Raji (cell line): Measurements from ENCODE around the gene SCG2.

Experiments used
- POLR2A ChIP-seq: IDR thresholded peaks from 2 replicates; pipeline ENCODE4 v1.6.1; 2011; ENCODE audit warnings: low read depth, low read length, control low read depth; ENCODE audit not compliant: insufficient read depth

SCG2 gene

GRCh38 chr2:223597076-223597475, 5.1 kb downstream of the SCG2 start:
- no peak for TF ChIP-seq POLR2A

DNA sequence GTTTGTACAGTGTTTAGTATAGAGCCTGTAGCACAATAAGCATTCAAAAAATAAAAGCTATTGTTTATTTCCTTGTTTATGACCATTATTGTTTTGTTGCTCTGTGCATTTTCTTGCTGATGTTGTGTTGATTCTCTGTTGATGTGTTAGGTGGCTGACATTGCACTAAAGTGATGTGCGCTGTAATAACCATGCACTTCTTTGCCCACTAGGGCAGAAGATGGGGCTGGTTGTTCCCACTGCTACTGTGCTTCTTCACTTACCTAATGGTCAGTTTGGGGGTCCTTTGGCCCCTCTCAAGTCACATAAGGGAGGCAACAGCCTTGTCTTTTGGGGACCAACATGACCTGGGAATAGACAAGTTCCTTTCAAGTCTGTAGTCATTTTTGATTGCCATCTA, 6.0 kb downstream of the SCG2 start:
- TF ChIP-seq POLR2A, result no peak

- no peak for TF ChIP-seq POLR2A
Observed at GRCh38 chr2:223594831-223595230, 7.3 kb downstream of the SCG2 start.

DNA sequence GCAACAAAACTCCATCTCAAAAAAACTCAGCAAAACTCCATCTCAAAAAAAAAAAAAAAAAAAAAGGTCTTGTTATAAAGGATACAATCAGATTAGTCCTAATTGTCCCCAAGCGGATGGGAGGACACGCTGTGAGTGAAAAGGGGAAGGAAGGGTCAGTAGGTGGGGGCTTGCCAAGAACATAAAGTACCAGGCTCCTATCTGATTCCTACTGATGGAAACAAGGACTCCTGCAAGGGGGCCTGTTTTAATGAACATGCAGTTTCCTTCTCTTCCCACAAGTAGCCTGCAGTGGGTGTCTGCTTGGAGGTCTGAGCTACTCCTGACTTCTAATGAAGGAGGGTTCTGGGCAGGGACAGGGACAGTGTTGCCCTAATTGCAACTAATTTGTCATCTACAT, 7.9 kb downstream of the SCG2 start:
- no peak for TF ChIP-seq POLR2A

- TF ChIP-seq POLR2A, result no peak
Observed at GRCh38 chr2:223591596-223591995, 10.6 kb downstream of the SCG2 start.

DNA sequence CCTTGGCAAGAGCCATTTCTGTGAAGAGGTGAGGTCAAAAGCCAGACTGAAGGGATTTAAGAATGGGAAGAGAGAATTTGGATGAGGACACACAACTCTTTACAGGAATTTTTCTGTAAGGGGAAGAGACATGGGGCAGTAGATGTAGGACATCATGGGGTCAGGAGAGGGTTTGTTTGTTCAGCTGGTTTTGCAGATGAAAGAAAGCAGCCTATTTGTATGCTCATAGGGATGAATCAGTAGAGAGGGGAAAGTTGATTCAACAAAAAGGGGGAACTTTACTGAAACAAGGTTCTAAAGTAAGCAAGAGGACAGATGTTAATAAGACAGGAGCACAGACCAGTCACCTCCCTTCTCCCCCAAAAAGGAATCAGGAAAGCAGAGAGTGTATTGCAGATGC, 11.2 kb downstream of the SCG2 start:
- TF ChIP-seq POLR2A, result no peak

DNA sequence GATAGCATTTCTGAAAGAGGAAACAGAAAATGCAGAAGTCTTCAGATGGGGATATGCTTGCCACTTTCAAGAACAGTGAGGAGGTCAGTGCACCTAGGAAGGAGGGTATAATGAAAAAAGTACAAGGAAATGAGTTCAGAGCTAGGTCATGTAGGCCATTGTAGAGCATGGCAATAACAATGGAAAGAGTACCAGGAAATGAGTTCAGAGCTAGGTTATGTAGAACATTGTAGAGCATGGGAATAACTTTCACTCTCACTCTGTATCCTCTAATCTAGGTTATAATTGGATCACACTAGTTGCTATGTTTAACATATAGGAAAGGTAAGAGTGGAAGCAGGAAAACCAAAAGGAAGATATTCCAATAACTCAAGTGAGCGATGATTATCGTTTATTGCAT, 12.3 kb downstream of the SCG2 start:
- no peak for TF ChIP-seq POLR2A

DNA sequence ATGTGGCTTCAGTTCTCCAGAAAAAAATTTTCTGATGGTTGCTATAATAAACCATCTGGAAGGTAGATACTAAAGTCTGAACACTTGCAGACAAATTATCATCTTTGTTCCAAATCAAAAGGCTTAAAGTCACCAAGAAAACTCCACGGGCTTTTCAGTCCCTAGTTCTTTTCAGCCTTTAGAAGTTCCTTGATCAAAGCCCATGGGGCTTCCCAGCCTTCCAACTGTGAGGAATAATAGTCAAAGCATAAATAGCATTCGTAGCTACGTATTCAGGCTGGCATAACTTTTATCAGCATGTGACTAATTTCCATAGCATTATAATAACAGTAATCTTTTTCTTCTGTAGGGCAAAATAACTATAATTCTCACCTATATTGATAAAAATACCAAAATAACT, 13.9 kb downstream of the SCG2 start:
- no peak for TF ChIP-seq POLR2A

GRCh38 chr2:223587301-223587700, 14.9 kb downstream of the SCG2 start:
- TF ChIP-seq POLR2A, result no peak

GRCh38 chr2:223586261-223586660, 15.9 kb downstream of the SCG2 start:
- TF ChIP-seq POLR2A, result no peak

DNA sequence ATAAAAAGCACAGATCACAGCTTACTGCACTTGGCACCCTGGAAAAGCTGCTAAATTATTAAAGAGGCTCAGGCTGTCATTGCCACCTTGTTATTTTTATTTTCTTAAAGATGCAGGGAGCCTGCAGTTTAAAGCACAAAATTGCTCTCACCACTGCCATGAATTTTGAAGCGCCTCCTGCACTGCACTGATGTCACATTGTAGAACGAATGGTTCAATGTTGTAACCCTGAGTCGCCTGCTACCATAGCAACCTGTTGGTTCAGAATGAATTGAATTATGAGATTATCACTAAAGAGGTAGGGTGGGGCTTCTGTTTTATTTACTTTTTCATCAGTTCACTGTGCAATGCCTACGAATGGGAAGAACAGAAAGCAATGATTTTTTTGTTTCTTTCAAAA, 16.5 kb downstream of the SCG2 start:
- TF ChIP-seq POLR2A, result no peak

GRCh38 chr2:223582001-223582400, 20.2 kb downstream of the SCG2 start:
- no peak for TF ChIP-seq POLR2A

DNA sequence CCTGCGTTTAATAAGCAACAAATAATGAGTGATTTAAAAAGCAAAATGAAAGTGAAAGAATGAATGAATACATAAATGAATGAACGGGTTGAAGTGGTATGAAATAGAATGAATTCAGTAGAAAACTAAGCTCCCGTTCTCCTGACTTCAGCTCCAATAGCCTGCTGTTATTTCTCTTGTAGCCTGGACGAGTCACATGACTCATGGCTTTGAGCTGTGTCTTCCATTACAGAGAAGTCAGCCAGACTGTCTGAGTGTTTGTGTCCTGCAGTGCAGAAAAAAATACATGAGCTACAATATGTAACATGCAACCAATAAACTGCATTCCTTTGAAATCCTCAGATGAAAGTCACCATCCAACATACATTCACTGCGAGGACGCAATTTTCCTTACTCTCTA, 21.2 kb downstream of the SCG2 start:
- TF ChIP-seq POLR2A, result no peak

DNA sequence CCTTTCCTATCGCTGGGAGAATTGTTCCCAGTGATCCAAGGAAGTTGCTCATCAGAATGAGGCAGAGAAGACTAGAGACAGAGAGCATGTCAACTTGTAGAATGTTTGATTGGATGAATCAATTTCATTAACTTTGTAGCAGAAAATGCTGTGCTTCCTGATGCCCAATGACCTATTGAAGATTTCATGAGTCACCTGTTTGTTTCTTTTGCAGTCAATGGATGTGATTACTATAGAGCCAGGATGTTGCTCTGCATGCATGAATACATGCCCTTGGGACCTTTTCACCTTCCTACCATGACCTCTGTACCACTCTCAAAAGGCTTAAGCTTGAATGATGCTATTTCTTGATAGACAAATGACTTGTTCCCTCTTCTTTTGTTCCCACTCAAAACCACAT, 23.3 kb downstream of the SCG2 start:
- no peak for TF ChIP-seq POLR2A

- no peak for TF ChIP-seq POLR2A
Observed at GRCh38 chr2:223576873-223577272, 25.3 kb downstream of the SCG2 start.

GRCh38 chr2:223570784-223571183, 31.4 kb downstream of the SCG2 start:
- TF ChIP-seq POLR2A, result no peak

- no peak for TF ChIP-seq POLR2A
Observed at GRCh38 chr2:223566396-223566795, 35.8 kb downstream of the SCG2 start.

DNA sequence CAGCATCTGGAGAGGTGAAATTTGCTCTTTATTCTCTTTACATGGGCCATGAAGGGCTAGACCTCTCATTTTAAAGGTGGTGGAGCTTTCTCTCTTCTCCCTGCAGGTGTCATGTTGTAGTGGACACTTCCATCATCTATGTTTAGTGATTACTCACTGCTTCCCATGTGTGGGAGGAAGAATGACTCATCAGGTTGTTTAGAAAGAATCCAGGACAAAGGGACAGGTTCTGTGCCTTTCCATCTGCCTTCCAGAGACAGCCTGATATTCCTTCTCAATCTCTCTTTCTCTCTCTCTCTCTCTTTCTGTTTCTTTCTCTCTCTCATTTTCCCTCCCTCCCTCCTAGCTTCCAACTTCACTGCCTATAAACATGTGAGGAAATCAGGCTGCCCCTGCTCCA, 38.7 kb downstream of the SCG2 start:
- TF ChIP-seq POLR2A, result no peak

DNA sequence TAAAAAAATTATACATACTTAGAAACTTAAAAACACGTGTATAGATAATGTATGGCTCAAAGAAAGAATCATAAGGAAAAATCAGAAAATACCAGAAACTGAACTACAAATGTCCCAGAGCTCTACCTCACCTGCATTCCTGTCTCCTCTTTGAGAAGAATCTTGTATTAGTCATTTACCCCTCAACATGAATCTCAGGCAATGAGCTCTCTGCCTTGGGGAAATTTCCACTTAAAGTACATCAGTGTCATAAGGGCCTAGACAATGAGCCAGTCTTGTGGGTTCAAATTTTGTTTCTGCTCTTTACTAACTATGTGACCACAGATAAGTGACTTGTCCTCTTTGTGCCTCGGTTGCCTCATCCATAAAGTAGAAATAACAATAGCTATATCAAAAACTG, 40.1 kb downstream of the SCG2 start:
- TF ChIP-seq POLR2A, result no peak
